Measurements from ENCODE around the gene IMMP2L. TPM values are rescaled to one million over a fixed set of nuclear protein-coding genes. Genes with fewer than 3 reads are reported as not detected.

IMMP2L gene
- total RNA-seq, 4 donors from 2014 or later = 12.0 to 22.2 (median 17.5) TPM

DNA sequence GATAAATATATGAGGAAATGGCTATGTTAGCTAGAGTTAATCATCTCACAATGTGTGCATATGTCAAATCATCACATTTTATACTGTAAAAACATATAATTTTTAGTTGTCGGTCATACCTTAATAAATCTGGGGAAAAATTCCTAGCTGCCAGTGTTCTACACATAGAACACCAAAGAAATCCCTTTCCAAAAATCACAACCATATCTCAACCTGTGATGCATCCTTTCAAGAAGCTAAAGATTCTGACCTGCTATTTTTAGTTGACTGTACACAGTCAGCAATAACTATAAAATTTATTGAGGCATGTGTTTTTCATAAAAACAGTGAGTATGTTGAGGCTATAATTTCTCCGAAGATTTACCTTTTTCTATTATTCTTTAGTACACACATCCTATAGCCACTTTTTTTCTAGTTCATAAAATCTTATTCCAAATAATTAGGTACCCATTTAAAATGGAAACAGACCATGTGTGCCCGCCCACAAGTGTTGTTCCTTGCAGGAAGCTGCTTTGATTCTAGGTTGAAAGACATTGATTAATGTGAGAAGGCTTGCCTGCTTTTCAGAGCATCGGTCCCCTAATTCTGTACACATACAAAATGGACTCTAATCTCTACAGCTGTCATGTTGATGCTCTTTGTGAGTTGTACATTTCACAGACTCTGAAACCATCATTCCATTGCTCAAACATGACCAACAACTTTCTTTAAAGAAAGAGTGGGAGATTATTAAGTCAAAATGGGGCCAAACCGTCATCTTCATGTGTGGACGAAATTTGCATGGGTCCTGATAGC lies 588.9 kb downstream of the IMMP2L start:
- no peak for DNase-seq (ENCODE audit: extremely low spot score)
- no peak overlapping the region for H3K27ac ChIP-seq (replicated peaks in 1 of 4)
- H3K4me3 ChIP-seq = no peak overlapping the region
- 88% methylated on average over 6 of the region's 6 CpGs for WGBS
- no peaks in the 10 kb centered on the region for H3K4me1 ChIP-seq
- TF ChIP-seq EP300 (IDR thresholded peaks at IDR 0.05) (no peak), POLR2A (IDR thresholded peaks at IDR 0.05; ENCODE audit: low read depth) (no peak), POLR2AphosphoS5 (IDR thresholded peaks at IDR 0.05) (no peak)
- TF ChIP-seq, protein P1, sequence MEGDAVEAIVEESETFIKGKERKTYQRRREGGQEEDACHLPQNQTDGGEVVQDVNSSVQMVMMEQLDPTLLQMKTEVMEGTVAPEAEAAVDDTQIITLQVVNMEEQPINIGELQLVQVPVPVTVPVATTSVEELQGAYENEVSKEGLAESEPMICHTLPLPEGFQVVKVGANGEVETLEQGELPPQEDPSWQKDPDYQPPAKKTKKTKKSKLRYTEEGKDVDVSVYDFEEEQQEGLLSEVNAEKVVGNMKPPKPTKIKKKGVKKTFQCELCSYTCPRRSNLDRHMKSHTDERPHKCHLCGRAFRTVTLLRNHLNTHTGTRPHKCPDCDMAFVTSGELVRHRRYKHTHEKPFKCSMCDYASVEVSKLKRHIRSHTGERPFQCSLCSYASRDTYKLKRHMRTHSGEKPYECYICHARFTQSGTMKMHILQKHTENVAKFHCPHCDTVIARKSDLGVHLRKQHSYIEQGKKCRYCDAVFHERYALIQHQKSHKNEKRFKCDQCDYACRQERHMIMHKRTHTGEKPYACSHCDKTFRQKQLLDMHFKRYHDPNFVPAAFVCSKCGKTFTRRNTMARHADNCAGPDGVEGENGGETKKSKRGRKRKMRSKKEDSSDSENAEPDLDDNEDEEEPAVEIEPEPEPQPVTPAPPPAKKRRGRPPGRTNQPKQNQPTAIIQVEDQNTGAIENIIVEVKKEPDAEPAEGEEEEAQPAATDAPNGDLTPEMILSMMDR (IDR thresholded peaks at IDR 0.05) = no peak
- no peaks in the 10 kb centered on the region for H3K9me3 ChIP-seq
- no peaks in the 10 kb centered on the region for H3K27me3 ChIP-seq
- H3K36me3 ChIP-seq = no peaks in the 10 kb centered on the region
- intact Hi-C loops (cut with DNase I) = no loop called here

DNA sequence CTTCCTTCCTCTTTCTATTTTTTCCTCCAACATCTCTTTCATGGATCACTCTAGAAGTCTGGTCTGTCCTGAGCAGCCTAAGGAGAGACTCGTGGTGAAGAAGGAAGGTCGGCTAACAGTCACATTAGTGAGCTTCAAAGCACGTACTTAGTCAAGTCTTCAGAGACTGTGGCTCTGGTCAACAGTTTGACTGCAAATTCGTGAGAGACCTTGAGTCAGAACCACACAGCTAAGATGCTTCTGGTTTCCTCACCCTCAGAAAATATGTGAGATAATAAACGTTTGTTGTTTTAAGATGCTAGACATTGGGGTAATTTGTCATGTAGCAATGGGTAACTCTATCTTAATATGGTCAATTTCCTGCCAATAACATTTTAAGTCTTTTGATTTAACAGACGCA lies 597.5 kb downstream of the IMMP2L start:
- no peaks in the 10 kb centered on the region for H3K27me3 ChIP-seq
- H3K9me3 ChIP-seq = no peaks in the 10 kb centered on the region
- peaks cover 0 to 7% (median 3%) of the 10 kb centered on the region in 4 donors for H3K4me1 ChIP-seq
- no peaks in the 10 kb centered on the region for H3K36me3 ChIP-seq
- no peak for DNase-seq (ENCODE audit: extremely low spot score)
- no peak for TF ChIP-seq EP300 (IDR thresholded peaks at IDR 0.05)
- intact Hi-C loops (cut with DNase I) = no loop called here
- H3K4me3 ChIP-seq = no peak overlapping the region
- 79% methylated on average over 6 of the region's 6 CpGs for WGBS
- no peak overlapping the region for H3K27ac ChIP-seq (replicated peaks in 1 of 4)

GRCh38 chr7:110962826-110963225 lies 599.5 kb downstream of the IMMP2L start:
- Histone ChIP-seq H3K36me3 (no peaks in the 10 kb centered on the region), H3K27me3 (no peaks in the 10 kb centered on the region), H3K9me3 (no peaks in the 10 kb centered on the region), H3K4me1 (peaks cover 0 to 9% (median 5%) of the 10 kb centered on the region in 4 donors), H3K4me3 (no peak overlapping the region), H3K27ac (replicated peaks in 1 of 4) (no peak overlapping the region)
- no peak for TF ChIP-seq POLR2AphosphoS5 (IDR thresholded peaks at IDR 0.05)
- no peak for TF ChIP-seq POLR2A (IDR thresholded peaks at IDR 0.05; ENCODE audit: low read depth)
- TF ChIP-seq, protein P1 (IDR thresholded peaks at IDR 0.05) = no peak
- no peak for TF ChIP-seq EP300 (IDR thresholded peaks at IDR 0.05)
- intact Hi-C loops (cut with DNase I) = no loop called here
- 91% methylated on average over 3 of the region's 3 CpGs for WGBS
- no peak for DNase-seq (ENCODE audit: extremely low spot score)

DNA sequence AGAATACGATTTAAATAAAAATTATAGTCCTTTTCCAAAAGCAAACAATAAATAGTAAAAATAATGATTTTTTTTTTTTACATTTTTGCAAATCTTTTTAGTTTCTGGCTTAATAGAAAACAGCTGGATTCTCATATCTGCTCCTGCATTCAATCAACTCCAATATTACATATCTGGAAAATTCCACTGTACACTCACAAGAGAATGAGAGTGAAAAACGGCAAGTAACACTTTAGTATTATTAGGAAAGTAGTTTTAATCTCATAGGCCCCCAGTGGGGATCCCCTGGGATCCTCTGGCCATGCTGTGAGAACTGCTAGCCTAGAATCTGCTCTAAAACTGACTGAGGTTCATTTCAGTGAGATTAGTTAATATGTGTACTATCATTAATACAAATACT lies 599.9 kb downstream of the IMMP2L start:
- Histone ChIP-seq H3K36me3 (no peaks in the 10 kb centered on the region), H3K4me1 (peaks cover 0 to 9% (median 5%) of the 10 kb centered on the region in 4 donors), H3K4me3 (no peak overlapping the region), H3K27me3 (no peaks in the 10 kb centered on the region), H3K27ac (replicated peaks in 1 of 4) (no peak overlapping the region), H3K9me3 (no peaks in the 10 kb centered on the region)
- DNase-seq (ENCODE audit: extremely low spot score) = no peak
- WGBS = 72% methylated on average over 2 of the region's 2 CpGs
- intact Hi-C loops (cut with DNase I) = no loop called here
- TF ChIP-seq POLR2AphosphoS5 (IDR thresholded peaks at IDR 0.05) (no peak), EP300 (IDR thresholded peaks at IDR 0.05) (no peak)

DNA sequence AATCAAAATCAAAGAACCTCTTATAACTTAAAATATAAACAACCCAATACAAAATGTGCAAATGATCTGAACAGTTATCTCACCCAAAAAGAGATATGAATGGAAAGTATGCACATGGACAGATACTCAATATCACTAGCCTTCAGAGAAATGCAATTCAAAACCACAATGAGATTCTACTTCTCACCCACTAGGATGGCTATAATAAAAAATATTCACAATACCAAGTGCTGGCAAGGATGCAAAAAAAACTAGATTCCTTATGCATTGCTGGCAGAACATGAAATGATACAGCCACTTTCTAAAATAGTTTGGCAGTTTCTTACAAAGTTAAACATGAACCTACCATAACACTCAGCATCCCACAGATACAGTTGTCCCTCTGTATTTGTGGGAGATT lies 601.5 kb downstream of the IMMP2L start:
- Histone ChIP-seq H3K36me3 (no peaks in the 10 kb centered on the region), H3K9me3 (no peaks in the 10 kb centered on the region), H3K4me3 (no peak overlapping the region), H3K27me3 (no peaks in the 10 kb centered on the region), H3K27ac (replicated peaks in 1 of 4) (no peak overlapping the region), H3K4me1 (peaks cover 4 to 16% (median 9%) of the 10 kb centered on the region in 4 donors)
- intact Hi-C loops (cut with DNase I) = no loop called here
- TF ChIP-seq POLR2A (IDR thresholded peaks at IDR 0.05; ENCODE audit: low read depth) (no peak), POLR2AphosphoS5 (IDR thresholded peaks at IDR 0.05) (no peak), EP300 (IDR thresholded peaks at IDR 0.05) (no peak)
- no peak for DNase-seq (ENCODE audit: extremely low spot score)

GRCh38 chr7:110948280-110948679 lies 614.0 kb downstream of the IMMP2L start:
- Histone ChIP-seq H3K9me3 (no peaks in the 10 kb centered on the region), H3K27me3 (no peaks in the 10 kb centered on the region), H3K4me3 (no peak overlapping the region), H3K4me1 (peaks cover 9 to 41% (median 27%) of the 10 kb centered on the region in 4 donors), H3K36me3 (no peaks in the 10 kb centered on the region), H3K27ac (replicated peaks in 1 of 4) (no peak overlapping the region)
- TF ChIP-seq POLR2AphosphoS5 (IDR thresholded peaks at IDR 0.05) = no peak
- no peak for TF ChIP-seq POLR2A (IDR thresholded peaks at IDR 0.05; ENCODE audit: low read depth)
- TF ChIP-seq, protein P1 (IDR thresholded peaks at IDR 0.05) = no peak
- intact Hi-C loops (cut with DNase I) = no loop called here
- DNase-seq (ENCODE audit: extremely low spot score) = no peak

Measured in esophagus muscularis mucosa (tissue), 4 donors.